OCI-LY7 (cell line): Measurements from ENCODE around the gene RAPGEF3.

Source experiments
- EZH2phosphoT487 ChIP-seq: fragments of 200-600 bp; sonication (generic); IDR thresholded peaks from 2 replicates; pipeline ENCODE4 v1.6.1; 2018; ENCODE audit warnings: low read depth, borderline replicate concordance, mild to moderate bottlenecking, mixed run types, antibody characterized with exemption, low read length, moderate library complexity, mixed read lengths
- TF ChIP-seq, protein P1 (sequence below): fragments of 200-600 bp; sonication (generic); conservative IDR thresholded peaks from 2 replicates; pipeline ENCODE4 v1.5.1; 2014; ENCODE audit warnings: mild to moderate bottlenecking, antibody characterized with exemption, low read length, moderate library complexity, mixed read lengths

GRCh38 chr12:47754881-47755280 lies 3.8 kb downstream of the RAPGEF3 start:
- TF ChIP-seq, protein P1, sequence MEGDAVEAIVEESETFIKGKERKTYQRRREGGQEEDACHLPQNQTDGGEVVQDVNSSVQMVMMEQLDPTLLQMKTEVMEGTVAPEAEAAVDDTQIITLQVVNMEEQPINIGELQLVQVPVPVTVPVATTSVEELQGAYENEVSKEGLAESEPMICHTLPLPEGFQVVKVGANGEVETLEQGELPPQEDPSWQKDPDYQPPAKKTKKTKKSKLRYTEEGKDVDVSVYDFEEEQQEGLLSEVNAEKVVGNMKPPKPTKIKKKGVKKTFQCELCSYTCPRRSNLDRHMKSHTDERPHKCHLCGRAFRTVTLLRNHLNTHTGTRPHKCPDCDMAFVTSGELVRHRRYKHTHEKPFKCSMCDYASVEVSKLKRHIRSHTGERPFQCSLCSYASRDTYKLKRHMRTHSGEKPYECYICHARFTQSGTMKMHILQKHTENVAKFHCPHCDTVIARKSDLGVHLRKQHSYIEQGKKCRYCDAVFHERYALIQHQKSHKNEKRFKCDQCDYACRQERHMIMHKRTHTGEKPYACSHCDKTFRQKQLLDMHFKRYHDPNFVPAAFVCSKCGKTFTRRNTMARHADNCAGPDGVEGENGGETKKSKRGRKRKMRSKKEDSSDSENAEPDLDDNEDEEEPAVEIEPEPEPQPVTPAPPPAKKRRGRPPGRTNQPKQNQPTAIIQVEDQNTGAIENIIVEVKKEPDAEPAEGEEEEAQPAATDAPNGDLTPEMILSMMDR = no peak
- no peak for TF ChIP-seq EZH2phosphoT487
